Adrenal gland (tissue), 12 donors: ENCODE results near the gene PPM1E. TPM values are rescaled to one million over a fixed set of nuclear protein-coding genes. Genes with fewer than 3 reads are reported as not detected.
"Not testable (repeated sequence)": the region's sequence is repeated elsewhere in the genome, so short reads cannot be mapped to it uniquely, and the experiment has no call there.

Experiments used
- DNase-seq, 7 donors: peaks; one replicate each; pipeline ENCODE4 v3.0.0-alpha.2; 2019 to 2020
- H3K27ac ChIP-seq, 5 donors: fragments of 200-600 bp; sonication (generic) in 4 of 5; 1 replicate in 3 of 5; 2 replicates in 2 of 5; pipeline versions ENCODE4 v1.5.1 to v1.8.0; 2016 to 2020; ENCODE audit warnings: mild to moderate bottlenecking in 1 of 5
- H3K27me3 ChIP-seq: fragments of 200-600 bp; 2 replicates; pipeline ENCODE4 v1.8.0; 2021
- H3K36me3 ChIP-seq, 2 donors: fragments of 200-600 bp; replicated peaks in 1 of 2; 1 replicate in 1 of 2; 2 replicates in 1 of 2; pipeline versions ENCODE4 v1.5.1 to v1.8.0; 2018 to 2022
- H3K4me1 ChIP-seq, 2 donors: fragments of 200-600 bp; replicated peaks in 1 of 2; 1 replicate in 1 of 2; 2 replicates in 1 of 2; pipeline versions ENCODE4 v1.5.1 to v1.8.0; 2018 to 2021
- H3K4me3 ChIP-seq, 4 donors: fragments of 200-600 bp; sonication (generic) in 3 of 4; one replicate each; pipeline ENCODE4 v1.5.1; 2016 to 2018
- H3K9me3 ChIP-seq, 3 donors: fragments of 200-600 bp; sonication (generic) in 1 of 3; replicated peaks in 1 of 3; 1 replicate in 2 of 3; 2 replicates in 1 of 3; pipeline versions ENCODE4 v1.5.1 to v1.8.0; 2016 to 2021
- CTCF ChIP-seq, 6 experiments: fragments of 450-650 bp in 4 of 6; fragments of 200-600 bp in 2 of 6; sonication (generic) in 1 of 6; IDR thresholded peaks; 1 replicate in 5 of 6; 2 replicates in 1 of 6; pipeline versions ENCODE4 v1.5.1 to v1.8.0; 2016 to 2021; ENCODE audit warnings: antibody characterized with exemption in 6 of 6, mild to moderate bottlenecking in 2 of 6, moderate library complexity in 1 of 6
- POLR2A ChIP-seq, 2 donors: fragments of 450-650 bp; IDR thresholded peaks; one replicate each; pipeline ENCODE4 v1.6.1; 2017; ENCODE audit warnings: antibody characterized with exemption in 2 of 2, mild to moderate bottlenecking in 2 of 2, moderate library complexity in 1 of 2
- WGBS, 4 donors: extraction: QIAGEN DNeasy Blood & Tissue Kit in 2 of 4; methylation state at CpG; one replicate each; pipeline versions ENCODE4 v1.1.5 to v1.1.7; 2013 to 2017; 5-methylcytosine and 5-hydroxymethylcytosine counted together
- intact Hi-C, 2 donors: fragments of 100-400 bp; cut with DNase I; formaldehyde crosslinking; loops; one replicate each; pipeline versions ENCODE4 v1.14.1 to v1.15.0; 2022 to 2023
- polyA plus RNA-seq, 3 donors: library from polyadenylated mRNA; stranded (reverse); fragments of 200-250 nt in 2 of 3; fragments of 350-450 nt in 1 of 3; fragmentation: Illumina TruSeq in 1 of 3; extraction: RNeasy Lipid Tissue Mini Kit (QIAGEN cat#74804) in 1 of 3; gene quantifications; one replicate each; pipeline ENCODE4 v1.2.3, GENCODE V29; 2013 to 2014
- total RNA-seq, 9 donors: library from RNA; depleted of rRNA in 4 of 9; stranded (reverse); fragments of >200 nt in 4 of 9; fragments of 120-200 nt in 1 of 9; fragmentation: NEBNext Ultra II Directional in 1 of 9; extraction: Animal tissue kit (Norgen Biotek cat#: 25700) in 1 of 9; gene quantifications; one replicate each; pipeline versions ENCODE4 v1.1.0 to v1.2.4, GENCODE V29; 2013 to 2023
- donor health status: healthy with polysubstance abuse.
- donor health status: Bipolar disorder and iron deficiency.
- donor health status: DM: yes; HTN: yes; CAD: no.
- donor health status: DM: no; HTN: no; CAD: no.
- donor health status: DM: no; HTN: no; CAD: no.
- donor health status: DM: yes; HTN: yes; CAD: no.

PPM1E gene
- total and polyA plus RNA-seq, 12 donors, result 1.8 to 22.7 (median 11.3) TPM

DNA sequence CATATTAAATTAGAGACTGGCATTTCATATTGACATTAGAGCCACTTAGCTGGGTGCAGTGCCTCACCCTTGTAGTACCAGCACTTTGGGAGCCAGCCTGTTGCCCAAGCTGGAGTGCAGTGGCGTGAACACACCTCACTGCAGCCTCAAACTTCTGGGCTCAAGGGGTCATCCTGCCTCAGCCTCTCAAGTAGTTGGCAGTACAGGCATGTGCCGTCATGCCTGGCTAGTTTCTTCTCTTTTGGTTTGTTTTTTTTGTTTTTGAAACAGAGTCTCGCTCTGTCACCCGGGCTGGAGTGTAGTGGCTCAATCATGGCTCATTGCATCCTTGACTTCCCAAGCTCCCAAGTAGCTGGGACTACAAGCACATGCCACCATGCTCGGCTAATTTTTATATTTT, 8.7 kb downstream of the PPM1E start:
- Histone ChIP-seq H3K36me3 (no peaks in the 10 kb centered on the region), H3K27ac (no peak overlapping the region), H3K9me3 (no peaks in the 10 kb centered on the region), H3K4me1 (no peaks in the 10 kb centered on the region), H3K4me3 (no peak overlapping the region), H3K27me3 (no peaks in the 10 kb centered on the region)
- no peak for TF ChIP-seq CTCF (IDR thresholded peaks at IDR 0.05)
- intact Hi-C loops, result no loop called here
- 72 to 84% (median 81%) methylated on average over 5 of the region's 5 CpGs for WGBS, 4 donors
- DNase-seq, result no peak

DNA sequence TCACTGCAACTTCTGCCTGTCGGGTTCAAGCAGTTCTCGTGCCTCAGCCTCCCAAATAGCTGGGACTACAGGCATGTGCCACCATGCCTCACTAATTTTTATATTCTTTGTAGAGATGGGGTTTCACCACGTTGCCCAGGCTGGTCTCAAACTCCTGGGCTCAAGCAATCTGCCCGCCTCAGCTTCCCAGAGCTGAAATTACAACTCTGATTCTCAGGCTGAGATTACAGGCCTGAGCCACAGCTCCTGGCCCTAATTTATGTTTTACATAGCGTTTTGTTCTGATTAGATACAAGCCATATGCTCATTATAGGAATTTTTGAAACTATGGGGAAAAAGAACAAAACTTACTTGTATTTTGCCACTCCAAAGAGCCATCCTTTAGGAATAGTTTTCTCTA, 22.8 kb downstream of the PPM1E start:
- H3K4me3 ChIP-seq, intact Hi-C loops, H3K4me1 ChIP-seq, H3K9me3 ChIP-seq, DNase-seq, H3K27ac ChIP-seq, H3K27me3 ChIP-seq, H3K36me3 ChIP-seq: not testable (repeated sequence)
- 77 to 86% (median 83%) methylated on average over 5 of the region's 5 CpGs for WGBS, 4 donors

DNA sequence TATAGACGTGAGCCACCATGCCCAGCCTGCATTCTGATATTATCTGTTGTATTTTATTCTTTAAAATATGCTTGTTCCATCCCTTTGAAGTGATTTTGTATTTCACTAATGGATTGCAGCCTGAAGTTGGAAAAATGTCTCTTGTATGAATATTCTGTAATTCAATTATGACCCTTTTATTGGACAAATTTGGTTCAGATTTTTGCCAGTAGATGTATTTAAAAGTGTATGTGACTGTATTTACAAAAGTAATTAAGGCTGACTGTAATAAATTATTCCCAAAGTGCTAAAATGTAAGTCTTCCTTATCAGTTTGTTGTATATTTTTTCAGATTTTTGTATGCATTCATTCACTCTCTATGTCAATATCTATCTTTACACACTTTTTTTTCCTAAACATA, 23.8 kb downstream of the PPM1E start:
- Histone ChIP-seq H3K9me3 (no peaks in the 10 kb centered on the region), H3K4me1 (no peaks in the 10 kb centered on the region), H3K27ac (no peak overlapping the region), H3K36me3 (no peaks in the 10 kb centered on the region), H3K4me3 (no peak overlapping the region), H3K27me3 (no peaks in the 10 kb centered on the region)
- intact Hi-C loops, result no loop called here
- TF ChIP-seq POLR2A (IDR thresholded peaks at IDR 0.05) (no peak), CTCF (IDR thresholded peaks at IDR 0.05) (no peak)
- WGBS, 4 donors, result 60 to 75% (median 72%) methylated on average over 1 of the region's 1 CpG
- no peak for DNase-seq

DNA sequence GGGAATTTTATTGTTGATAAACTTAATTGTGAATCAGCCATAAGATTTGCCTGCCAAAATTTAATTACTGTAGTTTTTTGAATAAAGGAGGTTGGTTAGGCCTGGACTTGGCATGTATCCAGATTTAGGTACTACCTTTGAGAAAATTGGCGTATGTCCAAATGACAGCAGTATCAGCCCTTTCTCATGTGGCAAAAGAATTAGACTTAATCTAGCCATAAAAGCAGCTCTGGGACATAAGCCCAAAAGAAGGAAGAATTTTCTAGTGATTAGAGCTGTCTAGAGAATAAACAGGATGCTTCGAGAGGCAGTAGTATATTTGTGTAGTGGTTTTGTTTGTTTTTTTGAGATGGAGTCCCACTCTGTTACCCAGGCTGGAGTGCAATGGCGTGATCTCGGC, 27.7 kb downstream of the PPM1E start:
- Histone ChIP-seq H3K27me3 (no peaks in the 10 kb centered on the region), H3K4me1 (peaks cover 11 to 16% of the 10 kb centered on the region in 2 donors), H3K9me3 (no peaks in the 10 kb centered on the region), H3K36me3 (no peaks in the 10 kb centered on the region), H3K4me3 (no peak overlapping the region), H3K27ac (no peak overlapping the region)
- no peak for DNase-seq
- no peak for TF ChIP-seq POLR2A (IDR thresholded peaks at IDR 0.05)
- no peak for TF ChIP-seq CTCF (IDR thresholded peaks at IDR 0.05)
- WGBS, 4 donors, result 62 to 76% (median 69%) methylated on average over 4 of the region's 4 CpGs
- intact Hi-C loops, result no loop called here

DNA sequence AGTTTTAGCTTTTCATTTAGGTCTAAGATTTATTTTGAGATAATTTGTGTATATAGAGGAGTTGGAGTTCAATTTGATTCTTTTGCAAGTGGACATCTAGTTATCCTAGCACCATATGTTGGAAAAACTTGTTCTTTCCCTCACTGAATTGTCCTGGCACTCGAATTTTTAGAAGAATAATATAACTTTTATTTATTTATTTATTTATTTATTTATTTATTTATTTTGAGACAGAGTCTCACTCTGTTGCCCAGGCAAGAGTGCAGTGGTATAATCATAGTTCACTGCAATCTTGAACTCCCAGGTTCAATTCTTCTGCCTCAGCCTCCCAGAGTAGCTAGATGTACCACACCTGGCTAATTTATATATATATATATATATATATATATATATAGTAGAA, 29.4 kb downstream of the PPM1E start:
- H3K36me3 ChIP-seq, result no peaks in the 10 kb centered on the region
- H3K27me3 ChIP-seq, result no peaks in the 10 kb centered on the region
- no peak overlapping the region for H3K4me3 ChIP-seq
- WGBS, 4 donors, result 67 to 81% (median 71%) methylated on average over 1 of the region's 1 CpG
- no peak for TF ChIP-seq CTCF (IDR thresholded peaks at IDR 0.05)
- H3K9me3 ChIP-seq, result no peaks in the 10 kb centered on the region
- DNase-seq, result no peak
- intact Hi-C loops, result no loop called here
- H3K27ac ChIP-seq, result no peak overlapping the region
- H3K4me1 ChIP-seq, result peaks cover 13 to 16% of the 10 kb centered on the region in 2 donors
